Measurements from ENCODE around the gene SLC6A11. TPM values are rescaled to one million over a fixed set of nuclear protein-coding genes. Genes with fewer than 3 reads are reported as not detected.

SLC6A11 gene
- total RNA-seq, 1 donor: not detected

GRCh38 chr3:10975695-10976234 lies 159.7 kb downstream of the SLC6A11 start:
- no peak overlapping the region for H3K4me3 ChIP-seq (ENCODE audit: low read depth, low read length)
- TF ChIP-seq, protein P1, sequence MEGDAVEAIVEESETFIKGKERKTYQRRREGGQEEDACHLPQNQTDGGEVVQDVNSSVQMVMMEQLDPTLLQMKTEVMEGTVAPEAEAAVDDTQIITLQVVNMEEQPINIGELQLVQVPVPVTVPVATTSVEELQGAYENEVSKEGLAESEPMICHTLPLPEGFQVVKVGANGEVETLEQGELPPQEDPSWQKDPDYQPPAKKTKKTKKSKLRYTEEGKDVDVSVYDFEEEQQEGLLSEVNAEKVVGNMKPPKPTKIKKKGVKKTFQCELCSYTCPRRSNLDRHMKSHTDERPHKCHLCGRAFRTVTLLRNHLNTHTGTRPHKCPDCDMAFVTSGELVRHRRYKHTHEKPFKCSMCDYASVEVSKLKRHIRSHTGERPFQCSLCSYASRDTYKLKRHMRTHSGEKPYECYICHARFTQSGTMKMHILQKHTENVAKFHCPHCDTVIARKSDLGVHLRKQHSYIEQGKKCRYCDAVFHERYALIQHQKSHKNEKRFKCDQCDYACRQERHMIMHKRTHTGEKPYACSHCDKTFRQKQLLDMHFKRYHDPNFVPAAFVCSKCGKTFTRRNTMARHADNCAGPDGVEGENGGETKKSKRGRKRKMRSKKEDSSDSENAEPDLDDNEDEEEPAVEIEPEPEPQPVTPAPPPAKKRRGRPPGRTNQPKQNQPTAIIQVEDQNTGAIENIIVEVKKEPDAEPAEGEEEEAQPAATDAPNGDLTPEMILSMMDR (IDR thresholded peaks at IDR 0.05; ENCODE audit: insufficient read depth, low read depth, low read length): no peak
- DNase-seq (ENCODE audit: low read depth): no peak

DNA sequence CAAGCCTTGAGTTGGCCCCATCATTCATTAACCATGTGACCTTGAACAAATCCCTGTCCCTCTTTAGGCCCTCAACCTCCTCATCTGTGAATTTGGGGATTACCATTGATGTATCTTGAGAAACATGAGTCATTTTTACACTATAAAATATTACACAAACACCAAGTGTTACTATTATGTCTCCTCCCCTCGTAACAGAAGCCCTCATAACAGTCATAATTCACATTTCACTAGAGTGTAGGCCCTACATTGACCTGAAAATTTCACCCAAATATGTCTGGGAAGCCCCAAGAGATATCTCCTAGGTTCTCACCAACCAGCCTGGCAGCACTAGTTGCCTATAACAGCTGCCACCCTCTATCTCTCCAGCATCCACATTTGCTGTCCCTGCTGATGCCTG lies 160.7 kb downstream of the SLC6A11 start:
- H3K4me3 ChIP-seq (ENCODE audit: low read depth, low read length): no peak overlapping the region
- TF ChIP-seq, protein P1 (IDR thresholded peaks at IDR 0.05; ENCODE audit: insufficient read depth, low read depth, low read length): no peak
- DNase-seq (ENCODE audit: low read depth): no peak

GRCh38 chr3:10977892-10978510 lies 162.0 kb downstream of the SLC6A11 start:
- DNase-seq (ENCODE audit: low read depth): no peak
- TF ChIP-seq, protein P1 (IDR thresholded peaks at IDR 0.05; ENCODE audit: insufficient read depth, low read depth, low read length): no peak
- no peak overlapping the region for H3K4me3 ChIP-seq (ENCODE audit: low read depth, low read length)

DNA sequence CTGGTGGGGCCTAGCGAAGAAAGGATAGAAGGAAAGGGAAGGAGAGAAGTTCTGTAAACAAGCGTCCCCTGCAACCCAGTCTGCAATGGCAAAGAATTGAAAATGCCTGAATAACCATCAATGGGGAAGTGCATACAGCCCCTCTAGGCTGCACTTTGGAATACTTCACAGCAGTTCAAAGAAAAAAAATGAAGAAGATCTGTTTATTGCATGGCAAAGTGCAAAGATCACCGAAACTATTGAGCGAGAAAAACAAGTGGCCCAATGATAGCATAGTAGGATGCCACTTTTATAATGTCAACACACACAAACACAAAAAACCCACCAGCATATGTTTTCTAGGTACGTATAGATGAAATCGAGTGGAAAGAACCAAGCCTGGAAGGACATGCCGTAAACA lies 162.9 kb downstream of the SLC6A11 start:
- H3K4me3 ChIP-seq (ENCODE audit: low read depth, low read length): no peak overlapping the region
- DNase-seq (ENCODE audit: low read depth): no peak
- TF ChIP-seq, protein P1 (IDR thresholded peaks at IDR 0.05; ENCODE audit: insufficient read depth, low read depth, low read length): no peak

DNA sequence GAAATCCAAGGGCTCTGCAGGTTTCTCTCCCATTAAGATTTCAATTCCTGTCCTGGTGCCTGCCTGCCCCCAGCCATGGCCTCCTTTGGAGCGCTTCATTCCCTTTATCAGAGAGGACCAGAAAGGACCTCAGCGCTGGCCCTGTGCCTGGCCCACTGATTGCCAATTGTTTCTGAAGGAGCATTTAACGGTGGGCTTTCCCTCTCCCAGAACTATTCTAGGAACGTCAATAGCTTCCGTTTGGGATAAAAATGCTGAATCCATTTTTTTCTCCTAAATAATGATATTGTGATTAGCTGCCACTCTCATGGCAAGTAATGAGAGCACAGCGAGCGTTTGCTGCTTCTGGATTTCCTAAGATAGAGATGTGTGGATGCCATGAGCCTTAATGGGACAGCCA lies 164.3 kb downstream of the SLC6A11 start:
- TF ChIP-seq, protein P1 (IDR thresholded peaks at IDR 0.05; ENCODE audit: insufficient read depth, low read depth, low read length): no peak
- DNase-seq (ENCODE audit: low read depth): no peak
- H3K4me3 ChIP-seq (ENCODE audit: low read depth, low read length): no peak overlapping the region

DNA sequence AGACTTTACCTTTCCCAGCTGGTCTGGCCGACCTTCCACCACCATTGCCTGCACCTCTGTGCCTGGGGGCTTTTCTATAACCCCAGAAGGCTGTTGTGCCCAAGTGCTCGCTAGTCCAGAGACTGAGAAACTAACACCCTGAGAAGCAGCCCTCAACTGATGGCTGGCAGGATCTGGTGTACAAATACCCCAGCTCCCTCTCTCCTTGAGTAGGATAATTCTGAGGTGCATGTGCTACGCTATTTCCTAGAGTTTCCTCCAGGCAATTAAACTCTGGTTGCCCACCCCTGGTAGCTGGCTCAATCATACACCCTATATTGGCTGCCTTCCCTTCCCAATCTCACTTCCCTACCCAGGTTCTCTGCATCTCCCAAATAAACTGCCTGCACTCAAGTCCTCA lies 165.0 kb downstream of the SLC6A11 start:
- TF ChIP-seq, protein P1 (IDR thresholded peaks at IDR 0.05; ENCODE audit: insufficient read depth, low read depth, low read length): no peak
- no peak overlapping the region for H3K4me3 ChIP-seq (ENCODE audit: low read depth, low read length)
- DNase-seq (ENCODE audit: low read depth): no peak

DNA sequence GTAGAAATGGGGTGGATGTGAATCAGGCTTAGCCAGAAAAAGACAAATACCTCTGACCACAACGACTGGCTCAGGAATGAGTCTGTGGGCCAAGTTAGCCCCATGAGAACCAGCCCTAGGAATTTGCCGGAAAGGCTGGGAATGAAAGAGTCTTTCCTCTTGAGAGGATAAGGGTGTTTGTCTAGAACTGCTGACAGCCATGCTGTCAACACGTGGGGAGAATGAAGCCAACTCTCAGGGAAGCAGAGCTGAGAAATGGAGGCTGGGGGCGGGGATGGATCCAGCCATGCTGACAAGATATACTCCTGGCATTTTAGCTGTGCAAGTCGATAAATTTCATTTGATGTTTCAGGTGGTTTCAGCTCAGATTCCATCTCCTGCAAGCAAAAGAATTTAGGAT lies 165.9 kb downstream of the SLC6A11 start:
- TF ChIP-seq, protein P1 (IDR thresholded peaks at IDR 0.05; ENCODE audit: insufficient read depth, low read depth, low read length): no peak
- no peak for DNase-seq (ENCODE audit: low read depth)

More for the DNA sequence above, 165.9 kb downstream of the SLC6A11 start:
- no peak overlapping the region for H3K4me3 ChIP-seq (ENCODE audit: low read depth, low read length)

All from fibroblast of villous mesenchyme (primary cell).